IPS DF 6.9 (cell line): Measurements from ENCODE around the gene KIF21A.

ENCODE experiments used
- DNase-seq: peaks from one replicate; pipeline ENCODE4 v3.0.0-alpha.2; 2013; ENCODE audit warnings: low read depth, low spot score
- H3K27ac ChIP-seq: one replicate; pipeline ENCODE4 v1.5.1; 2013; ENCODE audit warnings: low read length, control low read depth
- H3K27me3 ChIP-seq: 2 replicates; pipeline ENCODE4 v1.6.1; 2013; ENCODE audit warnings: mild to moderate bottlenecking, low read length; ENCODE audit not compliant: control insufficient read depth, insufficient read depth
- H3K36me3 ChIP-seq: 2 replicates; pipeline ENCODE4 v1.6.1; 2013; ENCODE audit warnings: low read length; ENCODE audit not compliant: control insufficient read depth, insufficient read depth
- H3K4me1 ChIP-seq: 2 replicates; pipeline ENCODE4 v1.6.1; 2013; ENCODE audit warnings: low read length; ENCODE audit not compliant: control insufficient read depth, insufficient read depth
- H3K4me3 ChIP-seq: 2 replicates; pipeline ENCODE4 v1.5.1; 2013; ENCODE audit warnings: mild to moderate bottlenecking, low read length
- H3K9me3 ChIP-seq: 2 replicates; pipeline ENCODE4 v1.6.1; 2013; ENCODE audit warnings: low read length, inconsistent platforms; ENCODE audit not compliant: control insufficient read depth, insufficient read depth
- WGBS: extraction: QIAGEN DNeasy Blood & Tissue Kit; methylation state at CpG from one replicate; pipeline ENCODE4 v1.1.7; 2013; ENCODE audit warnings: mixed read lengths, missing lambda C conversion rate; ENCODE audit not compliant: insufficient read length, insufficient coverage; 5-methylcytosine and 5-hydroxymethylcytosine counted together

The KIF21A gene

GRCh38 chr12:39405580-39405979 lies 37.3 kb downstream of the KIF21A start:
- H3K27me3 ChIP-seq = no peaks in the 10 kb centered on the region
- 100% methylated on average over 1 of the region's 3 CpGs for WGBS

GRCh38 chr12:39404000-39404399 lies 38.9 kb downstream of the KIF21A start:
- H3K27me3 ChIP-seq = no peaks in the 10 kb centered on the region
- H3K4me3 ChIP-seq = no peak overlapping the region
- H3K9me3 ChIP-seq = no peaks in the 10 kb centered on the region
- DNase-seq = no peak
- no CpG with 5 or more reads among the region's 1 CpG for WGBS
- H3K27ac ChIP-seq = no peak overlapping the region
- H3K4me1 ChIP-seq = no peaks in the 10 kb centered on the region; the same call in 1 of the 2 replicates
- no peaks in the 10 kb centered on the region for H3K36me3 ChIP-seq

More at GRCh38 chr12:39405580-39405979, 37.3 kb downstream of the KIF21A start:
- Histone ChIP-seq H3K4me3 (no peak overlapping the region), H3K27ac (no peak overlapping the region), H3K9me3 (no peaks in the 10 kb centered on the region), H3K4me1 (no peaks in the 10 kb centered on the region; the same call in 1 of the 2 replicates), H3K36me3 (no peaks in the 10 kb centered on the region)
- no peak for DNase-seq

GRCh38 chr12:39403376-39403775 lies 39.5 kb downstream of the KIF21A start:
- Histone ChIP-seq H3K36me3 (no peaks in the 10 kb centered on the region), H3K4me1 (no peaks in the 10 kb centered on the region; the same call in 1 of the 2 replicates), H3K4me3 (no peak overlapping the region), H3K9me3 (no peaks in the 10 kb centered on the region), H3K27ac (no peak overlapping the region), H3K27me3 (no peaks in the 10 kb centered on the region)
- no peak for DNase-seq

- no peak for DNase-seq
These were observed 40.0 kb downstream of the KIF21A start for GRCh38 chr12:39402922-39403321.

GRCh38 chr12:39401459-39401858 lies 41.5 kb downstream of the KIF21A start:
- no peaks in the 10 kb centered on the region for H3K9me3 ChIP-seq
- no peak for DNase-seq
- no peak overlapping the region for H3K4me3 ChIP-seq
- no CpG with 5 or more reads among the region's 2 CpGs for WGBS
- no peaks in the 10 kb centered on the region for H3K36me3 ChIP-seq
- no peaks in the 10 kb centered on the region; the same call in 1 of the 2 replicates for H3K4me1 ChIP-seq
- H3K27ac ChIP-seq = no peak overlapping the region
- no peaks in the 10 kb centered on the region for H3K27me3 ChIP-seq

More at GRCh38 chr12:39402922-39403321, 40.0 kb downstream of the KIF21A start:
- no peak overlapping the region for H3K27ac ChIP-seq
- H3K9me3 ChIP-seq = no peaks in the 10 kb centered on the region
- H3K4me1 ChIP-seq = no peaks in the 10 kb centered on the region; the same call in 1 of the 2 replicates
- no peaks in the 10 kb centered on the region for H3K36me3 ChIP-seq
- no peak overlapping the region for H3K4me3 ChIP-seq
- H3K27me3 ChIP-seq = no peaks in the 10 kb centered on the region

- Histone ChIP-seq H3K4me1 (peaks cover 5% of the 10 kb centered on the region; the same call in 1 of the 2 replicates), H3K4me3 (no peak overlapping the region), H3K27me3 (no peaks in the 10 kb centered on the region), H3K27ac (no peak overlapping the region), H3K36me3 (no peaks in the 10 kb centered on the region; the same call in 1 of the 2 replicates), H3K9me3 (no peaks in the 10 kb centered on the region)
- DNase-seq = no peak
- WGBS = 100% methylated on average over 1 of the region's 6 CpGs
These were observed 47.1 kb downstream of the KIF21A start for GRCh38 chr12:39395866-39396265.

GRCh38 chr12:39393890-39394289 lies 49.0 kb downstream of the KIF21A start:
- Histone ChIP-seq H3K4me1 (peaks cover 8% of the 10 kb centered on the region; the same call in 1 of the 2 replicates), H3K4me3 (no peak overlapping the region), H3K27me3 (no peaks in the 10 kb centered on the region), H3K27ac (no peak overlapping the region), H3K36me3 (no peaks in the 10 kb centered on the region; the same call in 1 of the 2 replicates), H3K9me3 (no peaks in the 10 kb centered on the region)
- DNase-seq = peak; percentile 50
- WGBS = no CpG with 5 or more reads among the region's 5 CpGs

- no peak overlapping the region for H3K4me3 ChIP-seq
- H3K4me1 ChIP-seq = peaks cover 8% of the 10 kb centered on the region; the same call in 1 of the 2 replicates
- no peaks in the 10 kb centered on the region for H3K9me3 ChIP-seq
- H3K27me3 ChIP-seq = no peaks in the 10 kb centered on the region
- no peak for DNase-seq
- WGBS = no CpG with 5 or more reads among the region's 2 CpGs
- H3K36me3 ChIP-seq = no peaks in the 10 kb centered on the region; the same call in 1 of the 2 replicates
- no peak overlapping the region for H3K27ac ChIP-seq
These were observed 49.7 kb downstream of the KIF21A start for GRCh38 chr12:39393179-39393578.

GRCh38 chr12:39392154-39392925 lies 50.6 kb downstream of the KIF21A start:
- H3K9me3 ChIP-seq = no peaks in the 10 kb centered on the region
- H3K36me3 ChIP-seq = no peaks in the 10 kb centered on the region; the same call in 1 of the 2 replicates
- no peaks in the 10 kb centered on the region for H3K27me3 ChIP-seq
- DNase-seq = no peak
- H3K4me3 ChIP-seq = no peak overlapping the region
- WGBS = no CpG with 5 or more reads among the region's 1 CpG
- no peak overlapping the region for H3K27ac ChIP-seq
- H3K4me1 ChIP-seq = peaks cover 8% of the 10 kb centered on the region; the same call in 1 of the 2 replicates

- H3K27ac ChIP-seq = no peak overlapping the region
- DNase-seq = no peak
These were observed 52.2 kb downstream of the KIF21A start for GRCh38 chr12:39390752-39391151.

More at GRCh38 chr12:39390752-39391151, 52.2 kb downstream of the KIF21A start:
- H3K9me3 ChIP-seq = no peaks in the 10 kb centered on the region
- H3K36me3 ChIP-seq = no peaks in the 10 kb centered on the region; the same call in 1 of the 2 replicates
- H3K4me3 ChIP-seq = no peak overlapping the region
- H3K4me1 ChIP-seq = peaks cover 8% of the 10 kb centered on the region; the same call in 1 of the 2 replicates
- no peaks in the 10 kb centered on the region for H3K27me3 ChIP-seq
